GM12878 (cell line): ENCODE results near the gene RPAP3. TPM values are rescaled to one million over a fixed set of nuclear protein-coding genes. Genes with fewer than 3 reads are reported as not detected.

Experiments
- ATAC-seq: fragments of 200-7000 bp; cut with Tn5 transposase; 3 replicates; pipeline ENCODE4 v1.9.1; 2020; ENCODE audit warnings: mild to moderate bottlenecking, moderate library complexity
- BruUV-seq: library from RNA; stranded (reverse); fragments of 400-500 nt; replicated peaks from 2 replicates; lab custom pipeline; 2021; lab: Mats Ljungman, UMichigan
- CTCF ChIA-PET: fragments of 300-600 bp; sonication (Branson Sonifier 250); formaldehyde crosslinking; extraction: SDS; loops from one replicate; lab custom pipeline; 2021; ENCODE audit warnings: inconsistent platforms; lab: Yijun Ruan, JAX
- POLR2A ChIA-PET: fragments of 350-600 bp; formaldehyde crosslinking; extraction: SDS; loops from one replicate; lab custom pipeline; 2021; ENCODE audit warnings: inconsistent platforms; lab: Charles Lee
- RAD21 ChIA-PET: fragments of 300-600 bp; sonication (Branson Sonifier 250); formaldehyde crosslinking; loops from one replicate; lab custom pipeline; 2023; ENCODE audit warnings: antibody characterized with exemption; ENCODE audit not compliant: unreplicated experiment; lab: Charles Lee
- SMC1A ChIA-PET: fragments of 300-600 bp; sonication (Branson Sonifier 250); formaldehyde crosslinking; loops from one replicate; lab custom pipeline; 2023; ENCODE audit not compliant: unreplicated experiment, uncharacterized antibody; lab: Charles Lee
- DNase-seq: peaks from one replicate; pipeline ENCODE4 v3.0.0-alpha.2; 2011; ENCODE audit warnings: low read depth, low spot score
- FAIRE-seq: peaks from 3 replicates; lab custom pipeline; 2011; peaks lifted over from hg19 to GRCh38; lab: Jason Lieb, UNC
- H2AFZ ChIP-seq: 2 replicates; pipeline ENCODE4 v1.6.0; 2011; ENCODE audit warnings: low read depth, low read length, control low read depth; ENCODE audit not compliant: control insufficient read depth
- H3K27ac ChIP-seq: 2 replicates; pipeline ENCODE4 v1.5.1; 2011; ENCODE audit warnings: control low read depth; ENCODE audit not compliant: control insufficient read depth, insufficient read depth
- H3K27me3 ChIP-seq, 2 experiments: replicated peaks in 1 of 2; 2 replicates each; pipeline versions ENCODE4 v1.6.0 to v1.6.1; 2011; ENCODE audit warnings: low read length in 1 of 2; ENCODE audit not compliant: control insufficient read depth in 2 of 2, insufficient read depth in 2 of 2
- H3K36me3 ChIP-seq, 2 experiments: 2 replicates each; pipeline ENCODE4 v1.5.1; 2011; ENCODE audit warnings: low read length in 1 of 2; ENCODE audit not compliant: control insufficient read depth in 2 of 2, insufficient read depth in 2 of 2
- H3K4me1 ChIP-seq: 2 replicates; pipeline ENCODE4 v1.6.1; 2011; ENCODE audit warnings: mild to moderate bottlenecking, low read length, moderate library complexity, mixed read lengths; ENCODE audit not compliant: control insufficient read depth, insufficient read depth
- H3K4me2 ChIP-seq: 2 replicates; pipeline ENCODE4 v1.6.0; 2011; ENCODE audit warnings: control low read depth; ENCODE audit not compliant: control insufficient read depth, insufficient read depth
- H3K4me3 ChIP-seq: fragments of 200-600 bp; sonication (generic); 2 replicates; pipeline ENCODE4 v1.5.1; 2016
- H3K79me2 ChIP-seq: 2 replicates; pipeline ENCODE4 v1.6.0; 2011; ENCODE audit warnings: low read length; ENCODE audit not compliant: control insufficient read depth, insufficient read depth
- H3K9ac ChIP-seq: 2 replicates; pipeline ENCODE4 v1.8.0; 2011; ENCODE audit warnings: low read length, control low read depth, mixed read lengths; ENCODE audit not compliant: control insufficient read depth, insufficient read depth
- H3K9me3 ChIP-seq: replicated peaks from 3 replicates; pipeline ENCODE4 v1.5.1; 2011; ENCODE audit warnings: mild to moderate bottlenecking, low read length; ENCODE audit not compliant: control insufficient read depth, insufficient read depth
- H4K20me1 ChIP-seq: 2 replicates; pipeline ENCODE4 v1.6.0; 2011; ENCODE audit not compliant: control insufficient read depth, insufficient read depth
- JUNB ChIP-seq: IDR thresholded peaks from 2 replicates; pipeline ENCODE4 v1.6.1; 2016; ENCODE audit warnings: antibody characterized with exemption, mild to moderate bottlenecking
- POLR2A ChIP-seq: IDR thresholded peaks from 2 replicates; pipeline ENCODE4 v1.6.1; 2011; ENCODE audit warnings: low read depth, mild to moderate bottlenecking, low read length
- WGBS: methylation state at CpG from one replicate; pipeline ENCODE4 v1.1.6; 2016; ENCODE audit warnings: low lambda C conversion rate; ENCODE audit not compliant: insufficient replicate concordance, insufficient coverage; ENCODE audit errors: missing lambda C conversion rate; 5-methylcytosine and 5-hydroxymethylcytosine counted together
- in situ Hi-C: fragments of 300-500 bp; cut with MboI; formaldehyde crosslinking; loops from 9 replicates; pipeline ENCODE4 v1.14.3; 2018; ENCODE audit warnings: mixed read lengths
- intact Hi-C: fragments of 100-400 bp; cut with micrococcal nuclease; formaldehyde crosslinking; loops from one replicate; pipeline ENCODE4 v1.14.2; 2022; ENCODE audit not compliant: unreplicated experiment
- polyA plus RNA-seq, 11 experiments: library from polyadenylated mRNA; depleted of rRNA in 4 of 11; unstranded in 6 of 11; stranded (reverse) in 5 of 11; fragments of >200 nt; fragmentation: Nextera tagmentation in 4 of 11; fragmentation: Illumina TruSeq in 1 of 11; extraction: Ambion mirVana in 4 of 11; extraction: Trizol in 1 of 11; gene quantifications; 1 replicate in 1 of 11; 2 replicates in 10 of 11; pipeline versions ENCODE4 v1.2.1 to v1.2.3, GENCODE V29; 2011 to 2016; ENCODE audit warnings: inconsistent platforms in 2 of 11, missing spikeins in 2 of 11, low read depth in 1 of 11
- total RNA-seq, 4 experiments: library from RNA; depleted of rRNA in 3 of 4; stranded (reverse); fragments of >200 nt in 3 of 4; fragmentation: Illumina TruSeq in 1 of 4; extraction: Trizol in 1 of 4; gene quantifications; 2 replicates each; pipeline versions ENCODE4 v1.2.1 to v1.2.3, GENCODE V29; 2013 to 2021
- TF ChIP-seq, protein P1 (sequence below): fragments of 450-650 bp; IDR thresholded peaks from 2 replicates; pipeline ENCODE4 v1.6.1; 2017; ENCODE audit warnings: low read depth, mild to moderate bottlenecking, moderate library complexity

RPAP3 gene
- total and polyA plus RNA-seq, 10 of the 15 experiments (the other 5 are each of a cell fraction or from before 2014, with no cell fraction given): 14.1 to 50.6 (median 28.4) TPM

DNA sequence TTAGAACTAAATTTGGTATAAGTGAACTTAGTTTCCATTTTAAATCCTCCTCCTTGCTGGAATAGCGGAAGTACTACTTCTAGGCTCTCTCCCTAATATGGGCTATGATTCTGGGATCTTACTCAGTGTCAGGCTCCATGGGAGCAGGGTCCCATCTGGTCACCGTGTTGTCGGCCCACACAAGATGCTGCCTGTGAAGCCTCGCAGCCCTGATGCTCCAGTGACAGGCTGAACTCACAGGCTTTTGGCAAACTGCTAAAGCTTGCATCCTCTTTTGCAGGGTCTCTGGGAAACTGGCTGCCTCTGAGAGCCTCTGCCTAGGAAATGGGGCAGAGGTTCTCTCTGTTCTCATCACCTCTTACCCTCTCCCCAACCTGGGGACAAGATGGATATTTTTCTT is 88.4 kb downstream of the RPAP3 start:
- H2AFZ ChIP-seq: no peak overlapping the region
- SMC1A ChIA-PET: no interaction called here
- POLR2A ChIA-PET: no interaction called here
- H3K4me1 ChIP-seq: no peaks in the 10 kb centered on the region
- no peaks in the 10 kb centered on the region for H3K36me3 ChIP-seq
- no peak overlapping the region for H3K27ac ChIP-seq
- TF ChIP-seq POLR2A: no peak
- peaks cover 5% of the 10 kb centered on the region; the same call in 1 of the 3 replicates for H3K9me3 ChIP-seq
- no peak overlapping the region for H3K9ac ChIP-seq
- FAIRE-seq (no peak), DNase-seq (no peak), ATAC-seq (no peak)
- RAD21 ChIA-PET: no interaction called here
- 97% methylated on average over 4 of the region's 4 CpGs for WGBS
- no peaks in the 10 kb centered on the region for H3K79me2 ChIP-seq
- no peak overlapping the region for H3K4me2 ChIP-seq
- BruUV-seq: no TSS peak
- in situ Hi-C loops (no loop called here), intact Hi-C loops (no loop called here)
- no peaks in the 10 kb centered on the region for H4K20me1 ChIP-seq
- CTCF ChIA-PET: no interaction called here
- no peaks in the 10 kb centered on the region for H3K27me3 ChIP-seq
- no peak overlapping the region for H3K4me3 ChIP-seq

DNA sequence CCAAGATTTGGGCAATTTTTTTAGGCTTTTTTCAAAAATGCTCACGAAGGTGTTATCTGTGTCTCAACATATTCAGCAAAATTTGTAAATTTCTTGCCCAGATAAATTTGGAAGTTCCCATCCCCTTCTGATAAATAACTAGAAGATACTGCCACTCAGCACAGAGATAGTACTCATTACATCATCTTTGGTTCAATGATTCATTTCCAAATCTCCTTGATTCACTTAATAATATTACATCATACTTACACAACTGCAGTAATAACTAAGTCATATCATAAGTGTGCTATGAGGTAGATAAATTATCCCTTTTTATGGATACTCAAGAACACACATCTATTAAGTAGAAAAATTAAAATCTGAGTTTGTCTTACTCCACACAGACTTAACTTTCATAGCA is 89.4 kb downstream of the RPAP3 start:
- TF ChIP-seq JUNB: peak; percentile 27; the same call in 1 of the 2 replicates
- TF ChIP-seq, protein P1, sequence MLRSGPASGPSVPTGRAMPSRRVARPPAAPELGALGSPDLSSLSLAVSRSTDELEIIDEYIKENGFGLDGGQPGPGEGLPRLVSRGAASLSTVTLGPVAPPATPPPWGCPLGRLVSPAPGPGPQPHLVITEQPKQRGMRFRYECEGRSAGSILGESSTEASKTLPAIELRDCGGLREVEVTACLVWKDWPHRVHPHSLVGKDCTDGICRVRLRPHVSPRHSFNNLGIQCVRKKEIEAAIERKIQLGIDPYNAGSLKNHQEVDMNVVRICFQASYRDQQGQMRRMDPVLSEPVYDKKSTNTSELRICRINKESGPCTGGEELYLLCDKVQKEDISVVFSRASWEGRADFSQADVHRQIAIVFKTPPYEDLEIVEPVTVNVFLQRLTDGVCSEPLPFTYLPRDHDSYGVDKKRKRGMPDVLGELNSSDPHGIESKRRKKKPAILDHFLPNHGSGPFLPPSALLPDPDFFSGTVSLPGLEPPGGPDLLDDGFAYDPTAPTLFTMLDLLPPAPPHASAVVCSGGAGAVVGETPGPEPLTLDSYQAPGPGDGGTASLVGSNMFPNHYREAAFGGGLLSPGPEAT: no peak
- Histone ChIP-seq H3K4me3 (no peak overlapping the region), H2AFZ (no peak overlapping the region), H3K9ac (no peak overlapping the region), H3K9me3 (peaks cover 5% of the 10 kb centered on the region; the same call in 1 of the 3 replicates), H3K4me2 (no peak overlapping the region), H3K27ac (no peak overlapping the region), H3K4me1 (no peaks in the 10 kb centered on the region), H3K79me2 (no peaks in the 10 kb centered on the region), H3K27me3 (no peaks in the 10 kb centered on the region), H4K20me1 (no peaks in the 10 kb centered on the region), H3K36me3 (no peaks in the 10 kb centered on the region)
- SMC1A ChIA-PET: no interaction called here
- DNase-seq (no peak), FAIRE-seq (no peak), ATAC-seq (no peak)
- in situ Hi-C loops (no loop called here), intact Hi-C loops (no loop called here)
- no TSS peak for BruUV-seq
- 36% methylated on average over 1 of the region's 1 CpG for WGBS
- RAD21 ChIA-PET: no interaction called here
- CTCF ChIA-PET: no interaction called here
- POLR2A ChIA-PET: no interaction called here
